GM12878 (cell line): Measurements from ENCODE around the gene DEFB110. TPM values are rescaled to one million over a fixed set of nuclear protein-coding genes. Genes with fewer than 3 reads are reported as not detected.

Source experiments
- ATAC-seq: fragments of 200-7000 bp; cut with Tn5 transposase; 3 replicates; pipeline ENCODE4 v1.9.1; 2020; ENCODE audit warnings: mild to moderate bottlenecking, moderate library complexity
- BruUV-seq: library from RNA; stranded (reverse); fragments of 400-500 nt; replicated peaks from 2 replicates; lab custom pipeline; 2021; lab: Mats Ljungman, UMichigan
- CTCF ChIA-PET: fragments of 300-600 bp; sonication (Branson Sonifier 250); formaldehyde crosslinking; extraction: SDS; loops from one replicate; lab custom pipeline; 2021; ENCODE audit warnings: inconsistent platforms; lab: Yijun Ruan, JAX
- POLR2A ChIA-PET: fragments of 350-600 bp; formaldehyde crosslinking; extraction: SDS; loops from one replicate; lab custom pipeline; 2021; ENCODE audit warnings: inconsistent platforms; lab: Charles Lee
- RAD21 ChIA-PET: fragments of 300-600 bp; sonication (Branson Sonifier 250); formaldehyde crosslinking; loops from one replicate; lab custom pipeline; 2023; ENCODE audit warnings: antibody characterized with exemption; ENCODE audit not compliant: unreplicated experiment; lab: Charles Lee
- SMC1A ChIA-PET: fragments of 300-600 bp; sonication (Branson Sonifier 250); formaldehyde crosslinking; loops from one replicate; lab custom pipeline; 2023; ENCODE audit not compliant: unreplicated experiment, uncharacterized antibody; lab: Charles Lee
- DNase-seq: peaks from one replicate; pipeline ENCODE4 v3.0.0-alpha.2; 2011; ENCODE audit warnings: low read depth, low spot score
- FAIRE-seq: peaks from 3 replicates; lab custom pipeline; 2011; peaks lifted over from hg19 to GRCh38; lab: Jason Lieb, UNC
- H2AFZ ChIP-seq: 2 replicates; pipeline ENCODE4 v1.6.0; 2011; ENCODE audit warnings: low read depth, low read length, control low read depth; ENCODE audit not compliant: control insufficient read depth
- H3K27ac ChIP-seq: 2 replicates; pipeline ENCODE4 v1.5.1; 2011; ENCODE audit warnings: control low read depth; ENCODE audit not compliant: control insufficient read depth, insufficient read depth
- H3K27me3 ChIP-seq, 2 experiments: replicated peaks in 1 of 2; 2 replicates each; pipeline versions ENCODE4 v1.6.0 to v1.6.1; 2011; ENCODE audit warnings: low read length in 1 of 2; ENCODE audit not compliant: control insufficient read depth in 2 of 2, insufficient read depth in 2 of 2
- H3K36me3 ChIP-seq, 2 experiments: 2 replicates each; pipeline ENCODE4 v1.5.1; 2011; ENCODE audit warnings: low read length in 1 of 2; ENCODE audit not compliant: control insufficient read depth in 2 of 2, insufficient read depth in 2 of 2
- H3K4me1 ChIP-seq: 2 replicates; pipeline ENCODE4 v1.6.1; 2011; ENCODE audit warnings: mild to moderate bottlenecking, low read length, moderate library complexity, mixed read lengths; ENCODE audit not compliant: control insufficient read depth, insufficient read depth
- H3K4me2 ChIP-seq: 2 replicates; pipeline ENCODE4 v1.6.0; 2011; ENCODE audit warnings: control low read depth; ENCODE audit not compliant: control insufficient read depth, insufficient read depth
- H3K4me3 ChIP-seq: fragments of 200-600 bp; sonication (generic); 2 replicates; pipeline ENCODE4 v1.5.1; 2016
- H3K79me2 ChIP-seq: 2 replicates; pipeline ENCODE4 v1.6.0; 2011; ENCODE audit warnings: low read length; ENCODE audit not compliant: control insufficient read depth, insufficient read depth
- H3K9ac ChIP-seq: 2 replicates; pipeline ENCODE4 v1.8.0; 2011; ENCODE audit warnings: low read length, control low read depth, mixed read lengths; ENCODE audit not compliant: control insufficient read depth, insufficient read depth
- H3K9me3 ChIP-seq: replicated peaks from 3 replicates; pipeline ENCODE4 v1.5.1; 2011; ENCODE audit warnings: mild to moderate bottlenecking, low read length; ENCODE audit not compliant: control insufficient read depth, insufficient read depth
- H4K20me1 ChIP-seq: 2 replicates; pipeline ENCODE4 v1.6.0; 2011; ENCODE audit not compliant: control insufficient read depth, insufficient read depth
- BCLAF1 ChIP-seq: fragments of 450-650 bp; IDR thresholded peaks from 2 replicates; pipeline ENCODE4 v1.6.1; 2017; ENCODE audit warnings: antibody characterized with exemption, mild to moderate bottlenecking, moderate library complexity
- CBFB ChIP-seq: IDR thresholded peaks from 2 replicates; pipeline ENCODE4 v1.6.1; 2016; ENCODE audit warnings: antibody characterized with exemption, low read depth
- CEBPB ChIP-seq, 2 experiments: fragments of 150-350 bp in 1 of 2; IDR thresholded peaks; 2 replicates each; pipeline ENCODE4 v1.6.1; 2012 to 2014; ENCODE audit warnings: low read depth in 2 of 2, low read length in 2 of 2, borderline replicate concordance in 1 of 2, inconsistent platforms in 1 of 2
- CHD1 ChIP-seq: IDR thresholded peaks from 2 replicates; pipeline ENCODE4 v1.6.1; 2012; ENCODE audit warnings: low read depth, low read length, improper control_type of control experiment
- E2F4 ChIP-seq: IDR thresholded peaks from 2 replicates; pipeline ENCODE4 v1.6.1; 2012; ENCODE audit warnings: low read depth, low read length, improper control_type of control experiment
- FOS ChIP-seq: IDR thresholded peaks from 3 replicates; pipeline ENCODE4 v1.6.1; 2011; ENCODE audit warnings: borderline replicate concordance; ENCODE audit not compliant: insufficient read length; ENCODE audit errors: extremely low read depth
- HSF1 ChIP-seq: fragments of 150-350 bp; IDR thresholded peaks from 2 replicates; pipeline ENCODE4 v1.6.1; 2014; ENCODE audit warnings: mild to moderate bottlenecking, low read depth, low read length
- IRF3 ChIP-seq: fragments of 450-650 bp; IDR thresholded peaks from 2 replicates; pipeline ENCODE4 v1.6.1; 2014; ENCODE audit warnings: mild to moderate bottlenecking
- MYB ChIP-seq: fragments of 150-350 bp; IDR thresholded peaks from 2 replicates; pipeline ENCODE4 v1.6.1; 2014; ENCODE audit warnings: mild to moderate bottlenecking, low read depth, low read length, borderline replicate concordance
- POLR2AphosphoS2 ChIP-seq: IDR thresholded peaks from 2 replicates; pipeline ENCODE4 v1.6.1; 2011; ENCODE audit warnings: low read depth, mild to moderate bottlenecking, low read length, improper control_type of control experiment, moderate library complexity
- RBBP5 ChIP-seq: fragments of 200-600 bp; sonication (generic); conservative IDR thresholded peaks from 2 replicates; pipeline ENCODE4 v1.6.1; 2016
- STAT1 ChIP-seq: fragments of 450-650 bp; conservative IDR thresholded peaks from 2 replicates; pipeline ENCODE4 v1.6.1; 2014; ENCODE audit warnings: antibody characterized with exemption, mild to moderate bottlenecking
- WRNIP1 ChIP-seq: IDR thresholded peaks from 2 replicates; pipeline ENCODE4 v1.6.1; 2011; ENCODE audit warnings: low read depth, low read length, improper control_type of control experiment, borderline replicate concordance
- ZNF384 ChIP-seq: IDR thresholded peaks from 2 replicates; pipeline ENCODE4 v1.6.1; 2012; ENCODE audit warnings: low read depth, mild to moderate bottlenecking, low read length, improper control_type of control experiment, borderline replicate concordance
- ZNF622 ChIP-seq: fragments of 450-650 bp; IDR thresholded peaks from 2 replicates; pipeline ENCODE4 v1.6.1; 2017; ENCODE audit warnings: mild to moderate bottlenecking, inconsistent platforms
- ZZZ3 ChIP-seq: IDR thresholded peaks from 2 replicates; pipeline ENCODE4 v1.6.1; 2011; ENCODE audit warnings: low read depth; ENCODE audit not compliant: control insufficient read depth, insufficient read length
- WGBS: methylation state at CpG from one replicate; pipeline ENCODE4 v1.1.6; 2016; ENCODE audit warnings: low lambda C conversion rate; ENCODE audit not compliant: insufficient replicate concordance, insufficient coverage; ENCODE audit errors: missing lambda C conversion rate; 5-methylcytosine and 5-hydroxymethylcytosine counted together
- in situ Hi-C: fragments of 300-500 bp; cut with MboI; formaldehyde crosslinking; loops from 9 replicates; pipeline ENCODE4 v1.14.3; 2018; ENCODE audit warnings: mixed read lengths
- intact Hi-C: fragments of 100-400 bp; cut with micrococcal nuclease; formaldehyde crosslinking; loops from one replicate; pipeline ENCODE4 v1.14.2; 2022; ENCODE audit not compliant: unreplicated experiment
- polyA plus RNA-seq, 11 experiments: library from polyadenylated mRNA; depleted of rRNA in 4 of 11; unstranded in 6 of 11; stranded (reverse) in 5 of 11; fragments of >200 nt; fragmentation: Nextera tagmentation in 4 of 11; fragmentation: Illumina TruSeq in 1 of 11; extraction: Ambion mirVana in 4 of 11; extraction: Trizol in 1 of 11; gene quantifications; 1 replicate in 1 of 11; 2 replicates in 10 of 11; pipeline versions ENCODE4 v1.2.1 to v1.2.3, GENCODE V29; 2011 to 2016; ENCODE audit warnings: inconsistent platforms in 2 of 11, missing spikeins in 2 of 11, low read depth in 1 of 11
- total RNA-seq, 4 experiments: library from RNA; depleted of rRNA in 3 of 4; stranded (reverse); fragments of >200 nt in 3 of 4; fragmentation: Illumina TruSeq in 1 of 4; extraction: Trizol in 1 of 4; gene quantifications; 2 replicates each; pipeline versions ENCODE4 v1.2.1 to v1.2.3, GENCODE V29; 2013 to 2021

The DEFB110 gene
- total and polyA plus RNA-seq, 10 of the 15 experiments (the other 5 are each of a cell fraction or from before 2014, with no cell fraction given), result not detected

GRCh38 chr6:49969605-49970004 is 52.2 kb downstream of the DEFB110 start, which contains the start of gene DEFB113:
TSS of gene DEFB113 (minus strand) at chr6:49969625. CDS start at chr6:49969625, 0 bp downstream.
- H3K27me3 ChIP-seq, result no peaks in the 10 kb centered on the region
- no peak within 1 kb of the TSS for H2AFZ ChIP-seq
- no TSS peak for BruUV-seq
- ATAC-seq (no peak), DNase-seq (no peak), FAIRE-seq (no peak)
- intact Hi-C loops (no loop called here), in situ Hi-C loops (no loop called here)
- ChIA-PET CTCF (no interaction called here), POLR2A (no interaction called here), RAD21 (no interaction called here), SMC1A (no interaction called here)
- H4K20me1 ChIP-seq, result no peaks in the 10 kb centered on the region
- H3K4me1 ChIP-seq, result no peaks in the 10 kb centered on the region
- no peak within 1 kb of the TSS for H3K4me3 ChIP-seq
- H3K27ac ChIP-seq, result no peak within 1 kb of the TSS
- H3K4me2 ChIP-seq, result no peak within 1 kb of the TSS
- H3K79me2 ChIP-seq, result no peaks in the 10 kb centered on the region
- H3K9me3 ChIP-seq, result no peaks in the 10 kb centered on the region
- no peak for TF ChIP-seq ZNF622
- TF ChIP-seq CBFB, result no peak
- TF ChIP-seq ZNF384, result no peak
- TF ChIP-seq IRF3, result no peak
- no peak for TF ChIP-seq POLR2AphosphoS2
- TF ChIP-seq STAT1, result no peak
- no peak for TF ChIP-seq MYB
- no peak for TF ChIP-seq ZZZ3
- no peak for TF ChIP-seq RBBP5
- no peak for TF ChIP-seq FOS
- TF ChIP-seq CEBPB (IDR thresholded peaks at IDR 0.05; ENCODE audit: borderline replicate concordance in 1 of 2, low read depth in 2 of 2, low read length in 2 of 2), result no peak
- TF ChIP-seq E2F4, result no peak
- no peak for TF ChIP-seq WRNIP1
- TF ChIP-seq HSF1, result no peak
- no peak for TF ChIP-seq BCLAF1
- no peak for TF ChIP-seq CHD1
- WGBS, result 0% methylated on average over 2 of the region's 2 CpGs
- no peaks in the 10 kb centered on the region for H3K36me3 ChIP-seq
- H3K9ac ChIP-seq, result no peak within 1 kb of the TSS
